GM12873 (cell line): ENCODE measurements around the gene MCAM.

Experiments used
- TF ChIP-seq, protein P1 (sequence below): IDR thresholded peaks from 2 replicates; pipeline ENCODE4 v1.5.1; 2012; ENCODE audit warnings: low read depth, mild to moderate bottlenecking, moderate library complexity, low read length, control low read depth; ENCODE audit not compliant: insufficient read depth; ENCODE audit errors: missing control alignments

MCAM gene

DNA sequence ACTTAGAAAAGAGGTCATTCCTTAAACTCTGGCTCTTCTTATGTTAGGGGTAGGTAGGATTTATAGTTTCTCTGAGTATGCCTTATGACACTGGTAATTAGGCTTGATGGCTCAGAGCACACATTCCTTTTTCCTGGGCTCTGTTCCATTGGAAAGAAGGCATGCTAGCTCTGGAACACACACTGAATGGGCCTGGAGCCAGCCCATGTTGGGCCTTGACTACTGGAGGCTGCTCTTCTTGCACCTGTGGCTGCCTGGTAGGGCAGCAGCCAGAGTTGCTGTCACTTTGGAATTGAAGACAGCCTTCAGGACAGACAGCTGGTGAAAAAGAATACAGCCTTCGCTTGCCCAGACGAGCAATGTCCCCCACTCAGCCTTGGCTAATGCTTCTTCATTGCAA, 18.2 kb downstream of the MCAM start:
- TF ChIP-seq, protein P1, sequence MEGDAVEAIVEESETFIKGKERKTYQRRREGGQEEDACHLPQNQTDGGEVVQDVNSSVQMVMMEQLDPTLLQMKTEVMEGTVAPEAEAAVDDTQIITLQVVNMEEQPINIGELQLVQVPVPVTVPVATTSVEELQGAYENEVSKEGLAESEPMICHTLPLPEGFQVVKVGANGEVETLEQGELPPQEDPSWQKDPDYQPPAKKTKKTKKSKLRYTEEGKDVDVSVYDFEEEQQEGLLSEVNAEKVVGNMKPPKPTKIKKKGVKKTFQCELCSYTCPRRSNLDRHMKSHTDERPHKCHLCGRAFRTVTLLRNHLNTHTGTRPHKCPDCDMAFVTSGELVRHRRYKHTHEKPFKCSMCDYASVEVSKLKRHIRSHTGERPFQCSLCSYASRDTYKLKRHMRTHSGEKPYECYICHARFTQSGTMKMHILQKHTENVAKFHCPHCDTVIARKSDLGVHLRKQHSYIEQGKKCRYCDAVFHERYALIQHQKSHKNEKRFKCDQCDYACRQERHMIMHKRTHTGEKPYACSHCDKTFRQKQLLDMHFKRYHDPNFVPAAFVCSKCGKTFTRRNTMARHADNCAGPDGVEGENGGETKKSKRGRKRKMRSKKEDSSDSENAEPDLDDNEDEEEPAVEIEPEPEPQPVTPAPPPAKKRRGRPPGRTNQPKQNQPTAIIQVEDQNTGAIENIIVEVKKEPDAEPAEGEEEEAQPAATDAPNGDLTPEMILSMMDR: no peak

DNA sequence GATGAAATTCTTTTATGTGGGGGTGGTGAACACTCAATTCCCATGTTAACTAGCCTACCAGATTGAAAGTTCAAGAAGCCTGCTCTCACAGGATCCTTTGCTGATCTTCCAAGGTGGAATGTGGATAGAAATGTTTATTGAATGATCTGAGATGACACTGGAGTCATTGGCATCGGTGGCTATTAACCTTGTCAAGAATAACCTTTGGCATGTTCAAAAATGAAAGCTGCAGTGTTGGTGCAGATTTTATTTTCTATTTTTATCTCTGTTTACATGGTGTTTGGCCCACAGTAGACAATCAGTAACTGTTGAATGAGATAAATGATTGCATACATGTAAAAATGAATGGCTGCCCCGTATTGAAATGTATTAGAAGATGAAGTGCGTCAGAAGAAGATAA, 19.0 kb downstream of the MCAM start:
- TF ChIP-seq, protein P1: no peak

DNA sequence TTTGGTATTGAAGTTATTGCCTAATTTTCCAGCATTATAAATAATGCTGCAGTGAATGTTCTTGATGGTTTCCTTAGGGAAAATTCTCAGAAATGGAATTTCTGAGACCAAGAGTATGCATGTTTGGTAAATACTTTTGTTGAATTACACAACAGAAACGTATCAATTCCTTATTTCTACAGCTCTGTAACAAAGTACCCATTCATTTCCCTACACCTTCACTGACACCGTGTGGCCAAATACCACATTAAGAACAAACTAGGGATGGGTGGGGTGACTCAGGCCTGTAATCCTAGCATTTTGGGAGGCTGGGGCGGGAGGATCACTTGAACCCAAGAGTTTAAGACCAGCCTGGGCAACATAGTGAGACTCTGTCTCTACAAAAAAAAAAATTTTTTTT, 21.8 kb downstream of the MCAM start:
- TF ChIP-seq, protein P1: no peak

DNA sequence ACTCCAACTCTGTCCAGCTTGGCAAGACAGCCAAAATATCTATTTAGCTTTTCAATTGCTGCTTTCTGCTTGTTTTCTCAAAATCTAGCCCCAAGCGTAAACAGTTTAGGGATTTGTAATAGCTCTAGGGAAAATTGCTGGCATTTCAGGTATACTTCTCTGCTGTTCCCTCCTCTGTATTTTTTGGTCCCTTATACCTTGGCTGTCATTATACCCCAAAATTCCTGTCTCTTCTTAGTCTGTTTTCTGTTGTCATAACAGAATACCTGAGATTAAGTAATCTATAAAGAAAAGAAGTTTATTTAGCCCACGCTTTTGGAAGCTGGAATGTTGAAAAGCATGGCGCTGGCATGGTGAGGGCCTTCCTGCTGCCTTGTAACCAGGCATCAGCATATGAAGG, 23.5 kb downstream of the MCAM start:
- TF ChIP-seq, protein P1: no peak

DNA sequence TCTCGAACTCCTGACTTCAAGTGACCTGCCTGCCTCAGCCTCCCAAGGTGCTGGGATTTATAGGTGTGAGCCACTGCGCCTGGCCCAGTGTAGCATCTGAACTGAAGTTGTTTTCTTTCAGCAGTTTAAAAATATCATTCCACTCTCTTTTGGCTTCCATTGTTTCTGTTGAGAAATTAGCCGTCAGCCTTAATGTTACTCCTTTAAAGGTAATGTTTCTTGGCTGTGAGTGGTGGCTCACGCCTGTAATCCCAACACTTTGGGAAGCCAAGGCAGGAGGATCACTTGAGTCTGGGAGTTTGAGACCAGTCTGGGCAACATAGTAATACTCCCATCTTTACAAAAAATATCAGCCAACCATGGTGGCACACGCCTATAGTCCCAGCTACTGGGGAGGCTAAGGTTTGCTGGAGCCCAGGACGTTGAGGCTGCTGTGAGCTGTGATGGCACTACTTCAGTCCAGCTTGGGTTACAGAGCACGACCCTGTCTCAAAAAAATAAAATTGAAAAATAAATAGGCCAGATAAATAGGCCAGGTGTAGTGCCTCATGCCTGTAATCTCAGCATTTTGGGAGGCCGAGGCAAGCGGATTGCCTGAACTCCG, 25.9 kb downstream of the MCAM start:
- TF ChIP-seq, protein P1: no peak

DNA sequence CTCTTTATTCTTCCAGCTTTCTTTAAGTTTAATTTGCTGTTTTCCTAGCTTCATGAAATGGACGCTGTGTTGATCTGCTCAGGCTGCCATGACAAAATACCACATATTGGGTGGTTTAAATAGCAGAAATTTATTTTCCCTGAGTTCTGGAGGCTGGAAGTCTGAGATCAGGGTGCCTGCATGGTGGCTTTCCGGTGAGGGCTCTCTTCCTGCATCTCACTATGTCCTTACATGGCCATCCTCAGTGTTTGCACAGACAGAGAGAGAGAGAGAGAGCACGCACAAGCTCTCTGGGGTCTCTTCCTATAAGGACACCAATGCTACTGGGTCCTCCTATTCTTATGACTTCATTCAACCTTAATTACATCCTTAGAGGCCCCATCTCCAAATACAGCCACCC, 28.7 kb downstream of the MCAM start:
- TF ChIP-seq, protein P1: no peak

DNA sequence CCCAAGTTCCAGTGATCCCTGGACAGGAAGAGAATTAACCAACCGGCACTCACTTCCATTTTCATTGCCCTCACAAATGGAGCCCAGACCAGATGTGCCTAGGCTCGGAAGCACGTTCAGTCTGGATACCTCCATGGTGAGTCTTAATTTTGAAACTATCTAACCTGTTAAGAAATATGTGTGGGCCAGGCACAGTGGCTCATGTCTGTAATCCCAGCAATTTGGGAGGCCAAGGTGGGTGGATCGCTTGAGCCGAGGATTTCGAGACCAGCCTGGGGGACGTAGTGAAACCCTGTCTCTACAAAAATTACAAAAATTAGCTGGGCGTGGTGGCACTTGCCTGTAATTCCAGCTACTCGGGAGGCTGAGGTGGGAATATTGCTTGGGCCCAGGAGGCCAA, 31.5 kb downstream of the MCAM start:
- TF ChIP-seq, protein P1: no peak
